ENCODE data around the gene HSD17B14.

- TF ChIP-seq CTCF (conservative IDR thresholded peaks at IDR 0.05 in 1 of 2, IDR thresholded peaks at IDR 0.05 in 1 of 2; ENCODE audit: extremely low read depth in 1 of 2, insufficient read depth in 1 of 2, low read depth in 1 of 2, low read length in 2 of 2) (peak; percentile 92 to 95), EZH2 (IDR thresholded peaks at IDR 0.05; ENCODE audit: borderline replicate concordance, low read length) (no peak)
Measured at GRCh38 chr19:48835734-48836088, 580 bp downstream of the HSD17B14 start.
